Measurements from ENCODE around the gene PMFBP1.

Gene PMFBP1

DNA sequence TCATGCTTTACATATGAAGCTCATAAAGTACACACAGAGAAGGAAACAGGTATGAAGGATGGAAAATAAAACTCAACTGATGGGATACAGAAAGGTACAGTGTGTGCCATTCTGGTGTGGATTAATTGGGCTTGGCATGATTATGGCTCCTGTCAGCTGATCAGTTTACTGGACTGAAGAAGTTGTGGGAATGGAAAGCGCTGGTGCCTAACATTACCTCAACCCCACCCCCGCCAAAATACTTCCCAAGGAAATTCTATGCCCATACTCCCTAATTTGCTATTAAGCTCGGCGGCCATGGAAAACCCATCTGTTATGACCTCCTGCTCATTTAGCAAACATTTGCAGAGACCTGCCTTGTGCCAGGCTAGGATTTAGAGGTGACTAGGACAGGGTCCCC is 16.6 kb upstream of the PMFBP1 start:
- no peak for DNase-seq (ENCODE audit: low read depth in 2 of 2)

DNA sequence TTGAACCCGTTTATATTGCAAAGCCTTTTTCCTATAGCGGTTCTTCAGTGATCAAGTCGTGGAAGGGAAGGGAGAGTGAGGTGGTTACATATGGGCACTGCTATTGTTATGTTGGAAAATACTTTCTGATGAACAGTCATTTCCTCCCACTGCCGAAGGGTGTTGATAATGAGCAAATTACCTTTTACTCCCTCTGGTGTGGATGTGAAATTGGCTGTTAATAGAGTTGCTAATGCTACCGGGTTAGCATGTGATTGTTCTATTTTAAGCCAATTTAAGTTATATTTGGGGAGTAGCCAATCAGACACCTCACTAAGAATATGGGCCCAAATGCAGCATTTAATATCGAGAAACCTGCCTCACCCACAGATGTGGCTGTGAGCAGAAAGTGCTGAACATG is 15.6 kb upstream of the PMFBP1 start:
- no peak for DNase-seq (ENCODE audit: low read depth in 2 of 2)

DNA sequence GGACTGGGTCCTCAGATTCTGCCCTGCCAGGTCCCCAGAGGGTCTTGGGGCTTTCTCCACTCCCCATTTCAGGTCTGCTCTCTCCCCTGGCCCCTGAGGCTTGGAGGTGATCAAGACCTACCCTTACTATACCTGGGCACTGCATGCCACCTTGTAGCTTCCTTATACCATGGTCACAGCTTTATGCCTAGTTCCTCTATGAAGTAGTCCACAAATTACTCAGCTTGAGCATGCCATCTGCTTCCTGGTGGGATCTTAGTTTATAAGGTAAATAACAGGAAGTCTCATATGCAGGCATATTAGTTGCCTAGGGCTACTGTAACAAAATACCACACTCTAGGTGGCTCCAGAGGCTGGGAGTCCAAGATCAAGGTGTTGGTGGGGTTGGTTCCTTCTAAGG is 11.0 kb upstream of the PMFBP1 start:
- DNase-seq (ENCODE audit: low read depth in 2 of 2), result no peak

DNA sequence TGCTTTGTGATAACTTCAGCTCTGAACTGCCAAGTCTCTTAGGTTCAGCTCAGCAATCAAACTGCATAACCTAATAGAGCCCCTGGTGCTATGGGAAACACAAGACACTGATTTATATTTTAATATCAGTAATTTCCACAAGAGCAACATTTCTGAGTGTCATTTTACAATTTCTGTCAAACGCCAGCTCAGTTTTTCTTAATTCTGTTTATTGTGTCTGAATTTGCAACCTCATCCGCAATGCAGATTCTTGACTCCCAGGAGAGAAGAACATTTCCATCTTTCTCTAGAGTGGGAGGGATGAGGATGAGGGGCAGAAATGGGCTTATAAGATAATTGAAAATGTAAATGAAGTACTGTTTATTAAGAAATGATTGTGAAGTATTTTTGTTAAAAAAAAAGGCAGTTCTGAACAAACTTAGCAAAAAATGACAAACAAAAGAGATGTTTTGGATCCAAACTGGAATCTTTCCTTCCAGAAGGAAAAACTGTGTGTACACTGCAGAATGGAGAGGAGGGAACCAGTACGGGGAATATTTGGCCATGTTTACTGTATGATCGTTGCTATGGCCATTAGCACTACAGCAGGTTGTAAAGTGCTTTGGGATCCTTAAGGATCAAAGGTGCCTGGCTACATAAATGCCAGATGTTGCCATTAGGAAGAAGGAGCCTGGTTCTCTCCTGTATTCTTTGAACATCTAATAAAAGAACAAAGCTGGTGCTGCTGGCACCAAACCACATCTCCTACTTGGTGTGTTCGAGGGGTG is 7.4 kb upstream of the PMFBP1 start:
- no peak for DNase-seq (ENCODE audit: low read depth in 2 of 2)

DNA sequence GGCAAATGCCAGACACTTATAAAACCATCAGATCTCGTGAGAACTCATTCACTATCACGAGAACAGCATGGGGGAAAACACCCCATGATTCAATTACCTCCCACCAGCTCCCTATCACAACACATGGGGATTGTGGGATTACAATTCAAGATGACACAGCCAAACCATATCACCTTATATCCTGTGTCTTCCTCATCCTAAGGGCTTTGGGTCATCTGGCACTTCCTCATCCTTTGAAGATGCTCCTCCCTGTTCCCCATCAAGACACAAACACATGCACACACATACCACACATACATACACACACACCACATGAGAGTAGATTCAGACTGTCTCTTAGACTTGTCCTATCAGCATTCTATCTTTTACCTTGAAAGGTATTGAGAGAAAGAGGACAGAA is 2.8 kb upstream of the PMFBP1 start:
- no peak for DNase-seq (ENCODE audit: low read depth in 2 of 2)

DNA sequence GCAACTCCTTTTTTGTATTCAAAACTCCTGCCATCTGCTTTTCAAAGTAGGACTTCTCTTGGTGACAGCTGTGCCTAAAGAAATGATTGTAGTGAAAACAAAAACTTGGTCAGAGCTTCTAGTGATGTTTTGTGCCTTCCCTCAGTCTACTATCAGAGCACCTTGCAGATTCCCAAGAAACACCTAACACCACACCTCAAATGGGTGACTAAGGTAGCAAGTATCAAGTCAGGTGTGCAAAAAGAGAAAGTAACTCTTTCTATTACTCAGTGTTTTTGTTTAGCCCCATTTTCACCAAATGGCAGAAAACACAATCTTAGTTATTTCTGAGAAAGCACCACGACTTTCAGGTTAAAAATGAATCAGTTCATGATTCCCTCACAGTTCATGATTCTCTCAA is 2.0 kb upstream of the PMFBP1 start:
- DNase-seq (ENCODE audit: low read depth in 2 of 2), result no peak

DNA sequence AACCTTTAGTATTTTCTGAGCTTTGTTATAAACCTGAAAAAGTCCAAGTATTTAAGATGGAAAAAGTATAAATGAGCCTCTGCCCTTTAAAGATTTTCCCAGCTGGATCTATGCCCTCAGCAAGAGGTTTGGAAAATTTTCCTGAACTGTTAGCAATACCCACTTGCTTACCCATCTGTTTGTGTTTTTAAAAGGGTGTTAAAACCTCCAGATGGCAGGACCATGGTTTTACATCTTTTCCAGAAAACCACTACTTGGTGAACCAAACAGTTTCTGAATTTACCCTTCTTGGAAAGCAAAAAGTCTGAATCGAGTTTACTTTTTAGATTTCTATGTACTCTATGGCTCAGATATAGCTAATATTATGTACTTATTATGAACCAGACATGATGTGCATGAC is 719 bp downstream of the PMFBP1 start:
- DNase-seq (ENCODE audit: low read depth in 2 of 2), result no peak

DNA sequence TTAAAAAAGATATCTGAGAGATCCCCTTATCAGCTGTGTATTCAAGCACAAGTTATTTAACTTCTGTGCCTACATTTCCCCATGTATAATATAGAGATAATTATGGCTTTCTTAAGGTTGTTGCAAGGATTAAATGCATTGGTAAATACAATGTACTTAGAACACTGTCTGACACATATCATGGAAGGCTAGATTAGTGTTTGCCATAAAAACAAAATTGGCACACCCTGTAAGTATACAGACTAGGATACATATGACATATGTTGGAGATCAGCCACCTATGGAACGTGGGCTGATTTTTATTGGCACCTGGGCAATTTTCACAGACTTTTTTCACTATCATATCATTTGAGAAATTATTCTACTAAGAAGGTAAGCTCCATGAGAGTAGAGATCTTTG is 2.2 kb downstream of the PMFBP1 start:
- no peak for DNase-seq (ENCODE audit: low read depth in 2 of 2)

DNA sequence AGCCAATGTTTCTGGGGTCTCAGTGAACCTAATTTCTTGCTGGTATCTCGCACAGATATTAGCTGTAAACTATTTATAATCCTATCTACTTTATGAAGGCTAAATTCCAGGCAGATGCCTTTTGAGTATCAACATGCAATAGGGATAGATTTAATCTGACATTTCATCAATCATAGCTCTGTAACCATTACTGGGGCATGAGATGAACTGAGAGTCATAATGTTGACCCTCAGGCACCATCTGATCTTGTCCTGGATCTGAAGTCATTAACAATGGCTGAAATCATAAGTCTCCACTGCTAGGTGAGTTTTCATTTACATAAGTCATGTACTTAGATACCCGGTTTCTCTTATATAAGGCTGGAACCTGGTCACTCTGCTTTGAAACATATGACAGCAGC is 3.6 kb downstream of the PMFBP1 start:
- no peak for DNase-seq (ENCODE audit: low read depth in 2 of 2)

DNA sequence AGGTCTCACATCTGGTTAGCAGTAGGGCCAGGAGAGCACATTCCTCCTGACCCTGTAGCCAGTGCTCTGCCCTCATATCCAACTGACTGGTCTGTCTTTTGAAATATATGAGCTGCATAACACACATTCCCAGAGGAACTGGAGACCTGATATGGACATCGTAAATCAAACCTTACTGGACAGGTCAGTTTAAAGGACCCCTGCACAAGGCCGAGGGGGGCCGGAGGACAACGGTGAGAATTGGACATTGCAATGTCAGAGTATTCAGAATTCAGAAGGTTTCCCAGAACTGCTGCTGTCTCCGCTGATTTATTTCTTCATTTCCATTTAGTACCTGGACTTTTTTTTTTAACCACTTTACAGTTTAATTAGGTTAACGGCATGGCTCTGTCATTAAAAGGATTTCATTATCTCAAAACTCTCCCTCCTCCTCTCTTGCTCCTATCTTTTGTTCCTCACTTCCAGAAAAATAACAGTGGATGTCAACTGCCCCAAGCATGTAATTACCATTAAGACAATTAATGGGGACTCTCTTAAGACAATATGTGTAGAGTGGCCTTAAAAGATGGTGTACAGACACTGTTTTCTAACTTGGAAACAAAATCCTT is 4.9 kb downstream of the PMFBP1 start:
- no peak for DNase-seq (ENCODE audit: low read depth in 2 of 2)

DNA sequence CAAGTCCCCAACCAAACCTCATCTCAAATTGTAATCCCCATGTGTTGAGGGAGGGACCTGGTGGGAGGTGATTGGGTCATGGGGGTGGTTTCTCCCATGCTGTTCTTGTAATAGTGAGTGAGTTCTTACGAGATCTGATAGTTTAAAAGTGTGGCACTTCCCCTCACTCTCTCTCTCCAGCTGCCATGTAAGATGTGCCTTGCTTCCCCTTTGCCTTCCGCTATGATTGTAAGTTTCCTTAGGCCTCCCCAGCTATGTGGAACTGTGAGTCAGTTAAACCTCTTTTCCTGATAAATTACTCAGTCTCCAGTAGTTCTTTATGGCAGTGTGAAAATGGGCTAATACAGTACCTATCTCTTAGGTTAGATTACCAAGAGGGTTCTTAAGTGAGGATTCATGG is 5.8 kb downstream of the PMFBP1 start:
- no peak for DNase-seq (ENCODE audit: low read depth in 2 of 2)

DNA sequence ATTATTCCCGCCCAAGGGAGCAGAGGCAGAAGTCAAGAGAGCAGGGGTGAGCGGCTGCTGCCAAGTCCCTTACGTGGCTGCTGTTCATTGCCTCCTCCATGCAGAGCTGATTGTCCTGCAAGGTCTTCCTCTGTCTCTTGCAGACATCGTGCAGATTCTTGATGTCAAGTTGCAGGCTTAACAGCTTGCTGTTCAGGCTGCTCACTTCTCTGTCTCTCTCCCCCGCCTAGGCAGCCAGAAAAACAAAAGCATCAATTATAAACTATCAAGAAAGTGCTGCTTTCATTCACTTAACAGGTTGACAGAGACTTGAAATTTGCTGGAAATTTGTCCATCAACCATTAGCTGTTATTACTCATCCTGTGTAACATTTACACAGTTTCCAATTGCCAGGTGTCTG is 7.3 kb downstream of the PMFBP1 start:
- DNase-seq (ENCODE audit: low read depth in 2 of 2), result no peak

DNA sequence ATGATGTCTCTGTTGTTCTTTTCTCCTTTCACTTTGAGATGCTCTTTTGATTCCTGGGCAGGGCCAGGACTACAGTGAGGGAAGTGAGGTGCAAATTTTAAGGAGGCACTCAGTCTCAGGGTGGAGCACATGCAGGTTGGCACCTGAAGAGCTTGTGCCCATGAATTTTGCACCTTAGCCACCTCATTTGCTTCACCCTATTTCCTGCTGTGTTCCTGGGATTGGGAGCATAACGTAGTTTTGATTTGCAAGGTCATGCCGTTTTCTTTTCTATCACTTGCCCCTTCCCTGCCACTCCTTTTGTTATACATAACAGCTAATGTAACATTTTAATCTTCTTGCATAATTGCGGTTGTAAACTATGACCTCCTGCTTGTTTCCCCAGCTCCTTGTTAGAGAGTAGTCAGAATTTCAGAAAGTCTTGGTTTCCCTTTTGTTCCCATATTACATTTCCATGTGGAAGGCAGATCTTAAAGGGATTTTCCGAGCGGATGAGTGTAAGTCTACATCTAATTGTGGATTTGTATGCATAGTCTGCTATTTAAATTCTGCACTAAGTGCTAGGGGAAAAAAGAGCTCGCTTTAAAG is 9.8 kb downstream of the PMFBP1 start:
- DNase-seq (ENCODE audit: low read depth in 2 of 2), result no peak

DNA sequence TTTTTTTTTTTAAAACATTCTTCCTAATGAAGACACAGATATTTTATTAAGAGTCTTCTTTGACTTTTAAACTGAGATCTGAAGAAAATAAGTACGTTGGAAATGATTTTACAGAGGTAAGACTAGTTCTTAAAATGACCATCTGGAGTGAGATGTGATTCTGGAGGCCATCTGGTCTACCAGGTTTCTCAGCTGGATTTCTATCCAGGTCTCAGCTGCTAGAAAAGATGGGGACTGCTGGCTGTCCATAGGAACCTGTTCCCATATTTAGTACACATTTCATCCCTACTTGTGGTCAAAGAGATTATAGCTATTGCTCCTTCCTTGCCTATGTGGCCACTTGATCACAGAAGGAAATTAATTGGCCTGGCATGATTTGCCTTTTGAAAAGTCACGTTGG is 12.2 kb downstream of the PMFBP1 start:
- DNase-seq (ENCODE audit: low read depth in 2 of 2), result no peak

DNA sequence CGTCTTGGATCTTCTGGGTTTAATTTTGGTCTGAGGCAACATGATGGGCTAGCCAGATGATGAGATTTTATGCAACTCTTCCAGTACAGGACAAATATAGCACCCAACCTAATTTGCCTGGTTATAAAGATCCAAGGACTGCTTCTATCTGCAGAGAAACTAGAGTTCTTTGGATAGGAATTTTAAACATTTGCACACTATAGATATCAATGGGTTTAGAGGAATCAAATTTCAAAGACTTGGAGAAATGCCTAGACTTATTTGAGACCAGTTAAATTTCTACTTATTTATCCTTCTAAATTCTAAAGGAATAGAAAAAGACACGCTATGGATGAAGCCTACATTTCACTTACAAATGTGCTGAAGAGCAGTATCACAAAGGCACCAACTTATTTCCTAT is 12.6 kb downstream of the PMFBP1 start:
- DNase-seq (ENCODE audit: low read depth in 2 of 2), result peak in 1 of 2 experiments; percentile 5

DNA sequence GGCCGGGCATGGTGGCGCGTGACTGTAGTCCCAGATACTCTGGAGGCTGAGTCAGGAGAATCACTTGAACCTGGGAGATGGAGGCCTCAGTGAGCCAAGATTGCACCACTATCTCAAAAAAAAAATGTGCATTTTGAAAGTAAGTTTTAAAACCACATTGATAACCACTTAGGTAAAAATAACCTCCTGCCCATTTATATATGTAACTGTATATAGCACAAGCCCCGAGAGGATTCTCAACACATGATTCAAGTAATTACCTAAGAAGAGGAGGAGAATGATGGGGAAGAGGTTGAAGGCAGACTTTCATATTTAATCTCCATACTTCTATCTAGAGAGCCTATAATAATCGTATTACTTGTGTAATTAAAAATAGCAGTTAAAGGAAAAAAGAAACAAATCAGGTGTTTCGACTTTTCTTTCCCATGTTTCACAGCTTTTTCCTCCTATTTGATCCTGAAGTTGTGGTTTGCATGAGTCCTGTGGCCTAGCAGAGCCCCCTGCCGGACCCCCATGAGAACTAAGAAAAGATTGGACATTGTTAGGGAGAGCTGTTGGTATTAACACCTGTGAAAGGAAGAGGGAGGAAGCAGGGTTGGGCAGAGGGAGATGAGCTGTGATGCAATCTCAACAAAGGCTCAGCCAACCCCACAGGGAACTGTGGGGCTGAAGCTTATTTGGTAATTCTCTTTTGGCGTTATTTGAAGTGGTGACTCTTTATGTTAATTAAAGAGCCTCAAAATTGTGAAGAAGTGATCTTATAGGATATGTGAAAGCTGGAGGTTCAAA is 22.1 kb downstream of the PMFBP1 start:
- no peak for DNase-seq (ENCODE audit: low read depth in 2 of 2)

DNA sequence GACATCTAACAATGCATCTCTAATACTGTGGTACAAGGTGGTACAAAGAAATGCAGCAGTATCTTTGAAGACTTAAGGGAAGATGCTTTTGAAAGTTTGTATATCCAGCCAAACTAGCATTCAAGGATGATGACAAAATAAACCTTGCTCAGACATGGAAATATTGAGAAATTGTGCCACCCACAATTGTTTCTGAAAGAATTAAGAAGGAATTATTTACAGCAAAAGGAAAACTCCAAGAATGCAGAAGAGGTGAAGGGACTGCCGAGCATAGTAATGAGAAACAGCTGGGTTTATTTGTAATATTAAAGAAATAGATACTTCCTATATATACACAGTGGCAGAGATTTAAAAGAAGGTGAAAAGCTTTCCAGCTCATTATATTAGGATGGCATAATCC is 29.5 kb downstream of the PMFBP1 start:
- DNase-seq (ENCODE audit: low read depth in 2 of 2), result no peak

DNA sequence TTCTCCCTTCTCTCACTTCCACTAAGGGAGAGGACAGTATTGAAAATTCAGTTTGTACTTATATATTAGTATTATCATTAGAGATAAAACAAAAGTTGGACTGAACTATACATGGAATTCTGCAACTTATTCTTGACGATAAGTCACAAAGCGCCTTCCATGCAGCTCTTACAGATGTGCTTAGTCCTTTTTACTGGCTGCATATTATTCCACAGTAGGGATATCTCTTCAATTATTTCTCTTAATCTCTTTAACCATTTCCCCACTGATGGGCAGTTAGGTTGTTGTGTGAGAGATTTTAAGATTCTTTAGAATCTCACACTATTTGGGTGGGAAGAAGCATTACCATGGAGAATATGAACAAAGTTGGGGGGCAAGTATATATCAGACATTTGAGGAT is 32.0 kb downstream of the PMFBP1 start:
- DNase-seq (ENCODE audit: low read depth in 2 of 2), result no peak

DNA sequence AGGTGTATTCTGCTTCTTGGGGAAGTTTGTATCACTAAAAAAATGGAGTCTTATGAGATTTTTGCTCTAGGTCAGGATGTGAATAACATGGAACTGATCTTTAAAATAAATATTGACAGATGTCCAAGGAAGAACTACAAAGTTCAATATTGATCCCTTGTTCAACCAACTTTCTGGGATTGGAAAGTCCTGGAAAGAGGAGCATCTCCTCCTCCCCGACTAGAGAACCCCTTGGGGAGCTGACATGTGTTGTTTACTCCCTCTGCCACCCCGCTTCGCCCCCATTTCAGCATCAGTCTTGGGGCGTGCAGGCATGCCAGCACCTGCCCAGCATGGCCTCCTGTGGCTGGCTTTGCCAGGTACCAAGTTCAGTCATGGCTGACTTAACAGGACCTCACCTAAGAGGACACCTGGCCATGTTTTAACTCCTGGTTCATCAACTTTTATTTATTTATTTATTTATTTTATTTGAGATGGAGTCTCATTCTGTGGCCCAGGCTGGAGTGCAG is 33.8 kb downstream of the PMFBP1 start:
- DNase-seq (ENCODE audit: low read depth in 2 of 2), result no peak

DNA sequence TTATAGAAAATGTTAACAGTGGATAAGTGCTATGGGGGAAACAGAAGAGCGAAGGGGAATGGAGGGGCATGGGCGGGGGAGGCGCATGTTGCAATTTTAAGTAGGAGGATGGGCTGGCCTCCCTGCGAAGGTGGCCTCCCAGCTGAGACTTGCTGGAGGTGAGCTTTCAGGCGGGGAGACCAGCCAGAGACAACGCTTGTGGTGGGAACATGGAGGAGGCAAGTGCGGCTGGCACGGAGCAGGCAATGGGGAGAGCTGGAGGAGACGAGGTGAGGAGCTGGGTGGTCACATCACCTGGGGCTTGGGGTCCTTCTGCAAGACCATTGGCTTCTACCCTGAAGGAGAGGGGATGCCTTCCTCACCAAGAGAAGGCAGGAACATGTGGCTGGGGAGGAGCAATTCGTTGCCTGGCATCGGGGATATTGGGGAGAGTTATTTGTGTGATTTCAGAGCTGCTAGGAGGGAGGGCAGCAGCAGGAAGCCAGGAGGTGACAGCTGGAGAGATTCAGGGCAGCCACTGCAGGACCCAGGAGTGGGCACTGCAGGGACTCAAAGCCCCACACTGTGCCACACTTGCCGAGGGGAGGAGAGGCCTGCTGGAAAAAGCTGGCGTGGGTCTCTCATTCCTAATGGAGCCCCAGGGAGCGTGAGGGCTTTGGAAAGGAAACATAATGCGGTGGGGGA is 34.4 kb downstream of the PMFBP1 start:
- DNase-seq (ENCODE audit: low read depth in 2 of 2), result no peak

DNA sequence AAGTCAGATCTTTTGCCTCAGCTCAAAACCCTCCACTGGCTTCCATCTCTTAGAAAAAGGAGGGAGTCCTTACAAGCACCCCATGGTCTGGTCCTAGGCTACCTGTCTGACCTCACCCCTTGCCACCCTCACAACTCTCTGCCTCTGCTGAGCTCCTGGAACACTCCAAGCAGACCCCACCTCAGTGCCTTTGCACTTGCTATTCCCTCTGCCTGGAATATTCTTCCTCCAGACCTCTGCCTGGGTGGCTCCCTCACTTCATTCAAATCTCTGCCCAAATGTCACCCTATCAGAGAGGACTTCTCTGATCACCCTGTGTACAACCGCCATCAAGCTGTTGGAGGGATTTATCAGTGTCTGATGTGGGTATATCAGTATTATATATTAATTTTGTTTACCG is 37.4 kb downstream of the PMFBP1 start:
- no peak for DNase-seq (ENCODE audit: low read depth in 2 of 2)

DNA sequence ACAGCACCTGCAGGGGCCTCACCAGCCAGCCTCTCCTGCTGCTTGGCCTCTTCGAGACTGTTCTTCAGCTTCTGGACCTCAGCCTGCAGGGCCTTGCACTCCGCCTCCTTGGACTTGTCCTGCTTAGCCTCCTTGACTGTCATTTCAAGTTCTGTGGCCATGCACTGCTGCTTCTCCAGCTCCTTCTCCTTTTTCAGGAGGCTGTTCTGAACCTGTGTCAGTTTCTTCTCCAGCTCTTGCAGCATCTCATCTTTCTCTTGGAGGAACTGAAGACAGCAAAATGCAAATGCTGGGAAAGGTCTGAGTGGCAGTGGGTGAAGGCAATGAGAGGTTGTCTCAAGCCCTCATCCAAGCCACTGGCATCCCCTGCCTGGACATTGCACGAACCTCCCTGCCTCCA is 39.2 kb downstream of the PMFBP1 start:
- DNase-seq (ENCODE audit: low read depth in 2 of 2), result no peak

All from fibroblast of skin of left quadriceps (primary cell).